ENCODE data around the gene LIMS1. TPM values are rescaled to one million over a fixed set of nuclear protein-coding genes. Genes with fewer than 3 reads are reported as not detected.
"Not testable (repeated sequence)": the region's sequence is repeated elsewhere in the genome, so short reads cannot be mapped to it uniquely, and the experiment has no call there.

Gene LIMS1
- polyA plus RNA-seq (2012; ENCODE audit: missing spikeins) = 23.2 TPM

DNA sequence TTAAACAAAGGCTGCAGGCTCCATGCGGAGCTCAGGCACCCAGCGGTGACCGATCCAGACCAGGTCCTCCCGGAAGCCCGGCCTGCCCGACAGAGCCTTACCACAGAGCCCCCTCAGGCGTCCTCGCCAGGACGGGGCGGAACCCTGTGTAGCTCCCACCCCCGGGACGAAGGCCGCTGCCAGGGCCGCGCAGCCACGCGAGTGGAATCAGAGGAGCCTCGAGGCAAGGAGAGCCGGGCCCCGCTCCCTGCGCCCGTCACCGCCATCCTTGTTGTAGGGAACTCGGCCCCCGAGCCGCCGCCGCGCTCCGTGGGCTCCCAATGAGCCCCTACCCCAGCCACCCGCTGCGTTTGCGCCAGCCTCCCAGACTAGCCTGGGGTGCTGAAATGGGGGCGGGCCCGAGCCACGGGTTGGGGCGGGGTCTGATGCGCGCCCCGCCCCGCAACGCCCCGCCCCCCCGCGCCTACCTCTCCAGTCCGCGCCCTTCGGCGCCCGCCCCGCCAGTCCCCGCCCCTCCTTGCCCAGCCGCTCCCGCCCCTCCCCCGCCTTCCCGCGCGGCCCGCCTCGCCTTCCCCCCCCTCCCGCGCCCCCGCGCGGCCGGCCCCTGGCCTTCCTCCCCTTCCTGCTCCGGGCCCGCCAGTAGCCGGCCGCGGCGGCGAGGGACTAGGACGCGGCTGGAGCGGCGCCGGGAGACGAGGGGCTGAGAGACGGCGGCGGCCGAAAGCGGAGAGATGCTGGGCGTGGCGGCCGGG, at the start of gene LIMS1:
Gene LIMS1, plus strand, starts transcription at position 639 of the 752 bp plus-strand sequence. Its CDS starts 93 bp downstream, at position 732.
- peak; percentile 93 for FAIRE-seq
- TF ChIP-seq POLR2AphosphoS5 (IDR thresholded peaks at IDR 0.05; ENCODE audit: low read depth, low read length) = peak; percentile 73
- TF ChIP-seq TAF1 (IDR thresholded peaks at IDR 0.05; ENCODE audit: borderline replicate concordance, low read depth, low read length) = peak; percentile 47; the same call in 1 of the 2 replicates
- peak; percentile 81 for TF ChIP-seq POLR2A (IDR thresholded peaks at IDR 0.05; ENCODE audit: low read depth, low read length)
- DNase-seq (ENCODE audit: insufficient read length) = peak; percentile 80

DNA sequence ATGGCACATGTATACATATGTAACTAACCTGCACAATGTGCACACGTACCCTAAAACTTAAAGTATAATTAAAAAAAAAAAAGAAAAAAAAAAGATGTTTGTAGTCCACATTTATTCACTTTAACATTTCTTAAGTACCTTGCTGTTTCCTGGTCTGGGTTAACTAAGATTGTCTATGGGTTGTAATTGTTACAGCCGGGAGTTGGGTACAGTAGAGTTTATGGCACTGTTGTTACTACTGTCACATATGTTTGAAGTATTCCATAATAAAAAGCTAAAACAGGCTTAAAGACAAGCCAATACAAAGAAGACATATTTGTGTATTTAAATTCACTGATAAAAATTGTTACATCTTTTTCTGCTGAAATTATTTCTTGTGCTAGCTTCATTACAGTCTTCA, 49.0 kb upstream of the LIMS1 start:
- TF ChIP-seq TAF1 (IDR thresholded peaks at IDR 0.05; ENCODE audit: borderline replicate concordance, low read depth, low read length) = no peak
- TF ChIP-seq POLR2A (IDR thresholded peaks at IDR 0.05; ENCODE audit: low read depth, low read length) = no peak
- no peak for TF ChIP-seq POLR2AphosphoS5 (IDR thresholded peaks at IDR 0.05; ENCODE audit: low read depth, low read length)
- no peak for DNase-seq (ENCODE audit: insufficient read length)
- FAIRE-seq = no peak

GRCh38 chr2:108490506-108491122, 43.7 kb upstream of the LIMS1 start:
- TF ChIP-seq POLR2AphosphoS5 (IDR thresholded peaks at IDR 0.05; ENCODE audit: low read depth, low read length) (no peak), POLR2A (IDR thresholded peaks at IDR 0.05; ENCODE audit: low read depth, low read length) (no peak), TAF1 (IDR thresholded peaks at IDR 0.05; ENCODE audit: borderline replicate concordance, low read depth, low read length) (no peak)
- no peak for DNase-seq (ENCODE audit: insufficient read length)
- no peak for FAIRE-seq

- no peak for TF ChIP-seq POLR2AphosphoS5 (IDR thresholded peaks at IDR 0.05; ENCODE audit: low read depth, low read length)
- DNase-seq (ENCODE audit: insufficient read length) (no peak), FAIRE-seq (no peak)
These were observed 42.4 kb upstream of the LIMS1 start for GRCh38 chr2:108491848-108492247.

GRCh38 chr2:108492364-108492763, 41.9 kb upstream of the LIMS1 start:
- TF ChIP-seq TAF1 (IDR thresholded peaks at IDR 0.05; ENCODE audit: borderline replicate concordance, low read depth, low read length) = no peak
- TF ChIP-seq POLR2A (IDR thresholded peaks at IDR 0.05; ENCODE audit: low read depth, low read length) = no peak
- no peak for TF ChIP-seq POLR2AphosphoS5 (IDR thresholded peaks at IDR 0.05; ENCODE audit: low read depth, low read length)
- no peak for FAIRE-seq
- no peak for DNase-seq (ENCODE audit: insufficient read length)

DNA sequence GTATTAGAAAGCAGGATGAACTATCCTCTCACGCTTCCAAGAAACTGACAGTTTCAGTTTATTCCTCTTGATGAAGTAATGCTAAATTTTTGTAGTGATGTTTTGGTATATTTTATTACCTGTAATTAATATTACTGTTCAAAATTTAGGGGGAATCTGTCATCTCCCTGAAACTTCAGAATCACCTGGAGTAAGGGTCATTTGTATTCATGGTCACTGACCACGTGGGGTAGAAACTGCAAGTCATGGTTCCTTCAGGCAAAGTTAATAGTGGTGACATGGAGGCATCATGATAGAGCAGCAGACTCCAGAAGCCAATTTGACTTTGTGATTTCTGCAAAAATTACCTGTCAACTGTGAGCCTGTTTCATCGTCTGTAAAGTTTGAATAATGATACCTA, 38.1 kb upstream of the LIMS1 start:
- not testable (repeated sequence) for FAIRE-seq; DNase-seq (ENCODE audit: insufficient read length)

GRCh38 chr2:108507620-108508019, 26.6 kb upstream of the LIMS1 start:
- not testable (repeated sequence) for FAIRE-seq; DNase-seq (ENCODE audit: insufficient read length)

DNA sequence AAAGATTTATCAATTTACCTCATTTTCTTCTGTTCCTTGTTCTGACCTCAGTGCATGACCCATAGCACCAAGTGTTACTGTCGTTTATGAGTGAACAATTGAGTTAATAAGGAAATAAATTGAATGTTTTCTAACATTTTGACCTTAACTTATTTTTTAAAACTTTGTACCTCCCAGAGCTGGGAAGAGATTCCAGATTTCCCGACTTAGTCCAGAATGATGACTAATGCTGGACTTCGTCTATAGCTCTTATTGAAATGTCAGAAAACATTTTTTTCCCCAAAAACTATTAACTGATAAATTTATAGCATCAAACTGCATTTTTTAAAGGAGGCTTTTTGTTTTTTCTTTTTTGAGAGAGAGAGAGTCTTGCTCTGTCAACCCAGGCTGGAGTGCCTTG, 21.8 kb upstream of the LIMS1 start:
- not testable (repeated sequence) for DNase-seq (ENCODE audit: insufficient read length); FAIRE-seq

GRCh38 chr2:108514478-108514877, 19.8 kb upstream of the LIMS1 start:
- not testable (repeated sequence) for DNase-seq (ENCODE audit: insufficient read length); FAIRE-seq

DNA sequence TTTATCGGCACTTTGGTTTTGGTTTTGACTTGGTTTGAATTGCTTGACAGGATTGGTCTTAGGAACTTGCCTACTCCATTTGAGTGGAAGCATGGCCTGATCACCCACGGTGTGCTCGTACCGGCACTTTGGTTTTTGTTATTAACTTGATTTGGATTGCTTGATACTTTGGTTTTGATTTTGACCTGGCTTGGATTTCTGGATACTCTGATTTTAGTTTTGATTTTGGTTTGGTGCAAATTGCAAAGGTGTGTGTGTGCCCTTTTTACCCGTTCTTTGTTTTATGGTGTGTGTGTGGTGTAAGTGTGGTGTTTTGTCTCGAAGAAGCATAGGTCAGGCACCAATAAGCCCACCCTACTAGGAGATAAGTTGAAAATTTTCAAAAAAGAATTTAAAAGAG, 9.6 kb upstream of the LIMS1 start:
- DNase-seq (ENCODE audit: insufficient read length); FAIRE-seq: not testable (repeated sequence)

DNA sequence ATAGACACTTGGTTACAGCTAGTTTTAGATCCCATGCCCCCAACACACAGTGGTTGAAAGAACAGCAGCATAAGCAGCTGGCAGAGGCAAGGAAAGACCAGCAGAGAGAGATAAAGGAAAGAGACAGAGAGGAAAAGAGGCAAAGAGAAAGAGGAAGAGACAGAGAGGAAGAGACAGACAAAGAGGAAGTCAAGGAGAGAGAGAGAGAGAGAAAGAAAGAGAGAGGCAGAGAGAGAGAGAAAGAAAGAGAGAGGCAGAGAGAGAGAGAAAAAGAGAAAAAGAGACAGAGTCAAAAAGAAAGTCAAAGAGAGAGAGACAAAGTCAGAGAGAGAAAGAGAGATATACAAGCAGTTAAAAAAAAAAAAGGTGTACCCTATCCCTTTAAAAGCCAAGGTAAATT, 9.0 kb upstream of the LIMS1 start:
- not testable (repeated sequence) for DNase-seq (ENCODE audit: insufficient read length); FAIRE-seq

- DNase-seq (ENCODE audit: insufficient read length) (no peak), FAIRE-seq (no peak)
- TF ChIP-seq POLR2A (IDR thresholded peaks at IDR 0.05; ENCODE audit: low read depth, low read length) (no peak), POLR2AphosphoS5 (IDR thresholded peaks at IDR 0.05; ENCODE audit: low read depth, low read length) (no peak)
These were observed 2.6 kb upstream of the LIMS1 start for GRCh38 chr2:108531674-108532055.

DNA sequence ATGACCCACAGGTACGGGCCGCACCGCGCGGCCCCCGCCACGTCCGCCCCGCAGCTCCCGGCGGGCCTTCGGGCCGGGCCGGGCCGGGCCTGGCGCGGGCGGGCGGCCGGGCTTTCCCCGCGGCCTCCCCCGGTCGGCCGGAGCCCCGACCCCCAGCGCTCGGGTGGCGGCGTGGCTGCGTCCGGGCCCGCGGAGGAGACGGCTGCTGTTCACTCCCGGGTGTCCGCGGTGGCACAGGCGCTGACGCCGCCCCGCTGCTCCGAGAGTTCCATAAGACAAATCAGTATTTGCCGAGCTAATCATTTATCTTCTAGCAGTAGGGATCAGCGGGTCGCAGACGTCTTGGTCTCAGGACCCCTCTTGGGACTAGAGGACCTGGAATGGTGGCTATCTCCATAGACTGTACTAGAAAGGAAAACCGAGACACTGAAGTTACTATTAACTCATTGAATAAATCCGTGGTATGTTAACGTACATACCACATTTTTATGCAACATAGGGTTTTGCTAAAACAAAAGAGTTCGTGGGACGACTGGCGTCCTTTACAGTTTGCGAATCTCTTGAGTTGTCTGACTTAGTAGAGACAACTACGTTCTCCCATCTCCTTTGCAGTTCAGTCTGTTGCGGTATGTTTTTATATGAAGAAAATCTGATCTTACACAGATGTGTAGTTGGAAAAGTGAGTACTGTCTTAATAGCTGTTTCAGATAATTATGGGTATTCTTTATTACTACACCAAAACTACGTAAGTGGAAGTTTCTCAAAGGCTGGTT, 500 bp downstream of the LIMS1 start:
- FAIRE-seq (peak; percentile 14), DNase-seq (ENCODE audit: insufficient read length) (no peak)
- TF ChIP-seq POLR2AphosphoS5 (IDR thresholded peaks at IDR 0.05; ENCODE audit: low read depth, low read length) (no peak), TAF1 (IDR thresholded peaks at IDR 0.05; ENCODE audit: borderline replicate concordance, low read depth, low read length) (no peak), POLR2A (IDR thresholded peaks at IDR 0.05; ENCODE audit: low read depth, low read length) (0 out of 2 replicates have a peak, but pooled peaks have one; percentile 11)

All from GM12892 (cell line).